OCI-LY1 (cell line): ENCODE data around the gene DHRSX.

Experiments
- H2AFZ ChIP-seq: fragments of 200-600 bp; sonication (generic), shearing (Covaris generic); 2 replicates; pipeline ENCODE4 v1.6.0; 2014; ENCODE audit warnings: antibody characterized with exemption, mild to moderate bottlenecking, low read length
- H3F3A ChIP-seq: fragments of 200-600 bp; sonication (generic), shearing (Covaris generic); 2 replicates; pipeline ENCODE4 v1.6.0; 2014; ENCODE audit warnings: mild to moderate bottlenecking, antibody characterized with exemption, low read length, moderate library complexity; ENCODE audit not compliant: insufficient read depth
- H3K27ac ChIP-seq: fragments of 200-600 bp; sonication (generic); 2 replicates; pipeline ENCODE4 v1.5.1; 2014; ENCODE audit warnings: low read length, mixed run types, mild to moderate bottlenecking, low read depth; ENCODE audit not compliant: poor library complexity, severe bottlenecking
- H3K27me3 ChIP-seq: fragments of 200-600 bp; sonication (generic); 2 replicates; pipeline ENCODE4 v1.6.0; 2014; ENCODE audit warnings: antibody characterized with exemption, mild to moderate bottlenecking, low read length, moderate library complexity; ENCODE audit not compliant: insufficient read depth
- H3K36me3 ChIP-seq: fragments of 200-600 bp; sonication (generic); 2 replicates; pipeline ENCODE4 v1.6.1; 2014; ENCODE audit warnings: mild to moderate bottlenecking, antibody characterized with exemption, low read length, moderate library complexity, mixed read lengths; ENCODE audit not compliant: insufficient read depth
- H3K4me1 ChIP-seq: fragments of 200-600 bp; sonication (generic); 2 replicates; pipeline ENCODE4 v1.5.1; 2014; ENCODE audit warnings: mild to moderate bottlenecking, low read length, moderate library complexity; ENCODE audit not compliant: insufficient read depth, severe bottlenecking
- H3K4me2 ChIP-seq: fragments of 200-600 bp; sonication (generic), shearing (Covaris generic); 2 replicates; pipeline ENCODE4 v1.6.1; 2014; ENCODE audit warnings: low read length
- H3K4me3 ChIP-seq: fragments of 200-600 bp; sonication (generic); 2 replicates; pipeline ENCODE4 v1.5.1; 2014; ENCODE audit warnings: low read length, low read depth, mild to moderate bottlenecking, mixed read lengths; ENCODE audit not compliant: poor library complexity, severe bottlenecking
- H3K79me2 ChIP-seq: fragments of 200-600 bp; shearing (Covaris generic); 2 replicates; pipeline ENCODE4 v1.6.1; 2016; ENCODE audit warnings: mixed run types, low read length, mixed read lengths; ENCODE audit not compliant: insufficient read depth
- H3K9ac ChIP-seq: fragments of 200-600 bp; sonication (generic), shearing (Covaris generic); 2 replicates; pipeline ENCODE4 v1.6.1; 2014; ENCODE audit warnings: mild to moderate bottlenecking, low read length, mixed read lengths
- H3K9me2 ChIP-seq: fragments of 200-600 bp; sonication (generic), shearing (Covaris generic); 2 replicates; pipeline ENCODE4 v1.6.1; 2014; ENCODE audit warnings: low read depth, mild to moderate bottlenecking, low read length, mixed read lengths
- H3K9me3 ChIP-seq: fragments of 200-600 bp; shearing (Covaris generic); 2 replicates; pipeline ENCODE4 v1.6.1; 2014; ENCODE audit warnings: low read length, mixed read lengths
- H4K20me1 ChIP-seq: fragments of 200-600 bp; sonication (generic), shearing (Covaris generic); 2 replicates; pipeline ENCODE4 v1.6.0; 2016; ENCODE audit warnings: mild to moderate bottlenecking, low read length; ENCODE audit not compliant: insufficient read depth
- EZH2 ChIP-seq: fragments of 200-600 bp; sonication (generic), shearing (Covaris generic); IDR thresholded peaks from 2 replicates; pipeline ENCODE4 v1.8.0; 2017; ENCODE audit warnings: borderline replicate concordance, mixed run types, mild to moderate bottlenecking, antibody characterized with exemption, low read length, moderate library complexity, mixed read lengths
- TF ChIP-seq, protein P1 (sequence below): fragments of 200-600 bp; sonication (generic), shearing (Covaris generic); IDR thresholded peaks from 2 replicates; pipeline ENCODE4 v1.5.1; 2017; ENCODE audit warnings: mild to moderate bottlenecking, antibody characterized with exemption, low read length, moderate library complexity, mixed read lengths

DHRSX gene

DNA sequence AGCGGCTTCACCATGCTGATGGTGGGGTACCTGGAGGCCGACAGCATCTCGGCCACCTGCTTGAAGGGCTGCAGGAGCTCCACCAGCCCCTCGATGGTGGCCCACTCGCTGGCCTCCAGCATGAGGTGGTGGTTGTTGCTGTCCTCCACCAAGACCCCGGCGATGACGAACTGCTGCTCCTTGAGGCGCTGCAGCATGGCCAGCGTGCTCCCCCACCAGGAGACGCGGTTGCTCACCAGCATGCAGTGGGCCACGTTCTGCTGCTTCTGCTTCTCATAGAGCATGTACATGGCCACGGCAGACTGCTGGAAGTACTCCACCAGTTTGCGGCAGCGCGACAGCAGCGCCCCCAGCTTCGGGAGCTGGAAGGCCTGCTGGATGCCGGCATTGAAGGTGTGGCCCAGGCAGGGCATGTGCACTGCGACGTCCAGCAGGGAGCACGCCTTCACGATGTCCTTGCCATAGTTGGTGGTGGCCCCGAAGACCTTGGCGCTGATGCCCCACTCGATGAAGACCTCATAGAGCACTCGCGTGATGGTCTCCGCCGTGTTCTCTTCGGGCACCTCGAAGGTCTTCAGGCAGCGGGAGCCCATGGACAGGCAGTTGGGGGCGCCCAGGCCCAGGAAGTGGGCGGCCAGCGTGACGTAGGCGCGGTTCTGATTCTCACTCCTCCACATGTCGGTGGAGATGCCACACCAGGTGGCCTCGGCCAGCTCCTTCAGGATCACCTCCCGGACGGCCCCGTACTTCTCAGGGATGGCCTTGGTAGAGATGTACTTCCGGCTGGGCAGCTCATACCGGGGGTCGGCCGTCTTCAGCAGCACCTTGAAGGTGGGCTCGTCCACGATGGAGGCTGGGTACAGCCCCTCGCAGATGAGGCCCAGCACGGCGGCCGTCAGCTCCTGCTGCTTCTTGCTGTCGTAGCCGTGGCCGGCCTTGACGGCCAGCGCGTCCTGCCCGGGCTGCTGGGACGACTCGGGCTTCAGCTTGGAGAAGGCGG lies 11.0 kb downstream of the DHRSX start:
- Histone ChIP-seq H3K4me3 (no peak overlapping the region), H3K9me3 (no peaks in the 10 kb centered on the region), H3K79me2 (peaks cover 29% of the 10 kb centered on the region), H4K20me1 (no peaks in the 10 kb centered on the region), H3K27me3 (no peaks in the 10 kb centered on the region), H3K4me1 (peaks cover 32% of the 10 kb centered on the region), H3F3A (peaks cover 5% of the 10 kb centered on the region; the same call in 1 of the 2 replicates), H3K4me2 (no peak overlapping the region), H3K9me2 (no peaks in the 10 kb centered on the region), H3K9ac (no peak overlapping the region), H3K27ac (no peak overlapping the region), H2AFZ (no peak overlapping the region), H3K36me3 (peaks cover 63% of the 10 kb centered on the region)
- no peak for TF ChIP-seq EZH2
- TF ChIP-seq, protein P1, sequence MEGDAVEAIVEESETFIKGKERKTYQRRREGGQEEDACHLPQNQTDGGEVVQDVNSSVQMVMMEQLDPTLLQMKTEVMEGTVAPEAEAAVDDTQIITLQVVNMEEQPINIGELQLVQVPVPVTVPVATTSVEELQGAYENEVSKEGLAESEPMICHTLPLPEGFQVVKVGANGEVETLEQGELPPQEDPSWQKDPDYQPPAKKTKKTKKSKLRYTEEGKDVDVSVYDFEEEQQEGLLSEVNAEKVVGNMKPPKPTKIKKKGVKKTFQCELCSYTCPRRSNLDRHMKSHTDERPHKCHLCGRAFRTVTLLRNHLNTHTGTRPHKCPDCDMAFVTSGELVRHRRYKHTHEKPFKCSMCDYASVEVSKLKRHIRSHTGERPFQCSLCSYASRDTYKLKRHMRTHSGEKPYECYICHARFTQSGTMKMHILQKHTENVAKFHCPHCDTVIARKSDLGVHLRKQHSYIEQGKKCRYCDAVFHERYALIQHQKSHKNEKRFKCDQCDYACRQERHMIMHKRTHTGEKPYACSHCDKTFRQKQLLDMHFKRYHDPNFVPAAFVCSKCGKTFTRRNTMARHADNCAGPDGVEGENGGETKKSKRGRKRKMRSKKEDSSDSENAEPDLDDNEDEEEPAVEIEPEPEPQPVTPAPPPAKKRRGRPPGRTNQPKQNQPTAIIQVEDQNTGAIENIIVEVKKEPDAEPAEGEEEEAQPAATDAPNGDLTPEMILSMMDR: no peak

DNA sequence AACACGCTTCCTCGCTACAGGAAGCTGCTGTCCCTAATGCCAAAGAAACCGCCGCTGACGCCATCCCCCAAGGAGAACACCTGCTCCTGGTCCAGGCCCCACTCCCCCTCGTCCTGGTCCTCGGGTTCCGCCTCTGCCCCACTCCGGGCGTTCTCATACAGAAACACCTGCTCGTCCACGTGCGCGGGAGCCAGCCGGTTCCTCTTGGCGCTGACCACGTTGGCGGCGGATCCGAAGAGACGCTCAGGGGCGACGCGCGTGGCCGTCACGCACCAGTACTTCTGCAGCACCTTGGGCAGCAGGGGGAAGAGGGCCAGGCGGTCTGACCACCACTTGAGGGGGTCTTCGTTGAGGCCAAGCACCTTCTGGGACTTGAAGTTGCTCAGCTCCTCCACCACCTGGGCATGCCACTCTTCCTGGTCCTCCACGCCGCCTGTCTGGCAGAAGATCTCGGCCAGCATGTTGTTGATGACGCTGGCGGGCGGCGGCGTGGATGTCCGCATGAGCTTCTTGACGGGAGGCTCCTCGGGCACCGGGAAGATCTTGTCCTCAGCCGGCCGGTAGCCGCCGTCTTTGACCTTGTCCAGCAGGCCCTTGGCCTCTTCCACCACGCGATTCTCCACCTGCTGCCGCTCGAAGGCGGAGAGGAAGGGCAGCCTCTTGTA lies 12.0 kb downstream of the DHRSX start:
- no peaks in the 10 kb centered on the region for H4K20me1 ChIP-seq
- H2AFZ ChIP-seq: no peak overlapping the region
- H3K36me3 ChIP-seq: peaks cover 70% of the 10 kb centered on the region
- H3K4me1 ChIP-seq: peaks cover 26% of the 10 kb centered on the region
- no peak overlapping the region for H3K4me3 ChIP-seq
- H3K27ac ChIP-seq: no peak overlapping the region
- TF ChIP-seq, protein P1: no peak
- no peak for TF ChIP-seq EZH2
- peaks cover 19% of the 10 kb centered on the region for H3K79me2 ChIP-seq
- no peaks in the 10 kb centered on the region for H3K9me3 ChIP-seq
- peaks cover 5% of the 10 kb centered on the region; the same call in 1 of the 2 replicates for H3F3A ChIP-seq
- no peak overlapping the region for H3K9ac ChIP-seq
- no peaks in the 10 kb centered on the region for H3K9me2 ChIP-seq
- no peaks in the 10 kb centered on the region for H3K27me3 ChIP-seq
- no peak overlapping the region for H3K4me2 ChIP-seq

DNA sequence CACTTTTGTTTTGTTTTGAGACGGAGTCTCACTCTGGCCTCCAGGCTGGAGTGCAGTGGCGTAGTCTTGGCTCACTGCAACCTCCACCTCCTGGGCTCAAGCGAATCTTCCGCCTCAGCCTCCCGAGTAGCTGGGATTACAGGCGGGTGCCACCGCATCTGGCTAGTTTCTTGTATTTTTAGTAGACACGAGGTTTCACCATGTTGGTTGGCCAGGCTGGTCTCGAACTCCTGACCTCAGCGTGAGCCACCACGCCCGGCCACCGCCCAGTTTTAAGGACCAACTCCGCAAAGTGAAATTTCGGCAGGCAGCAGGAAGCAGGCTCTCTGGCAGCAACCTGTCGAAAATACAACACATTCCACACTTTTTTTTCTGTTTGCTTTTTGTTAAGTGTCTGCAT lies 13.4 kb downstream of the DHRSX start:
- Histone ChIP-seq H3K9ac (no peak overlapping the region), H3K4me2 (no peak overlapping the region), H2AFZ (no peak overlapping the region), H3K9me2 (no peaks in the 10 kb centered on the region), H3K27ac (no peak overlapping the region), H4K20me1 (no peaks in the 10 kb centered on the region), H3K27me3 (no peaks in the 10 kb centered on the region), H3K4me3 (no peak overlapping the region), H3K4me1 (peaks cover 14% of the 10 kb centered on the region), H3K79me2 (peaks cover 5% of the 10 kb centered on the region; the same call in 1 of the 2 replicates), H3F3A (peaks cover 4% of the 10 kb centered on the region; the same call in 1 of the 2 replicates), H3K9me3 (no peaks in the 10 kb centered on the region), H3K36me3 (peaks cover 70% of the 10 kb centered on the region)
- no peak for TF ChIP-seq EZH2
- TF ChIP-seq, protein P1: no peak
